OCI-LY7 (cell line): ENCODE results near the gene KLHL34. TPM values are rescaled to one million over a fixed set of nuclear protein-coding genes. Genes with fewer than 3 reads are reported as not detected.

Experiments
- BruUV-seq: library from RNA; stranded (reverse); fragments of 400-500 nt; replicated peaks from 2 replicates; lab custom pipeline; 2021; lab: Mats Ljungman, UMichigan
- CTCF ChIA-PET: fragments of 300-600 bp; sonication (Branson Sonifier 250); formaldehyde crosslinking; loops from one replicate; lab custom pipeline; 2022; ENCODE audit warnings: antibody characterized with exemption; ENCODE audit not compliant: unreplicated experiment; lab: Charles Lee
- POLR2A ChIA-PET: fragments of 300-600 bp; sonication (Branson Sonifier 250); formaldehyde crosslinking; loops from one replicate; lab custom pipeline; 2022; ENCODE audit warnings: antibody characterized with exemption; lab: Charles Lee
- DNase-seq: peaks from one replicate; pipeline ENCODE4 v3.0.0-alpha.2; 2015; ENCODE audit warnings: low spot score
- H2AFZ ChIP-seq: fragments of 200-600 bp; sonication (generic), shearing (Covaris generic); 2 replicates; pipeline ENCODE4 v1.6.1; 2014; ENCODE audit warnings: mild to moderate bottlenecking, antibody characterized with exemption, low read length, moderate library complexity
- H3K27ac ChIP-seq: fragments of 200-600 bp; sonication (generic); 2 replicates; pipeline ENCODE4 v1.5.1; 2014; ENCODE audit warnings: mixed run types, low read depth, mild to moderate bottlenecking, moderate library complexity, low read length, inconsistent platforms; ENCODE audit not compliant: poor library complexity, severe bottlenecking
- H3K36me3 ChIP-seq: fragments of 200-600 bp; sonication (generic); 2 replicates; pipeline ENCODE4 v1.6.1; 2014; ENCODE audit warnings: mild to moderate bottlenecking, antibody characterized with exemption, low read length, moderate library complexity, mixed read lengths; ENCODE audit not compliant: insufficient read depth
- H3K4me1 ChIP-seq: fragments of 200-600 bp; sonication (generic); 2 replicates; pipeline ENCODE4 v1.5.1; 2014; ENCODE audit warnings: mild to moderate bottlenecking, low read length; ENCODE audit not compliant: insufficient read depth, poor library complexity, severe bottlenecking
- H3K4me2 ChIP-seq: fragments of 200-600 bp; sonication (generic); 2 replicates; pipeline ENCODE4 v1.6.1; 2014; ENCODE audit warnings: mild to moderate bottlenecking, low read length
- H3K4me3 ChIP-seq: fragments of 200-600 bp; sonication (generic); 2 replicates; pipeline ENCODE4 v1.5.1; 2014; ENCODE audit warnings: mild to moderate bottlenecking, low read depth, low read length; ENCODE audit not compliant: poor library complexity, severe bottlenecking
- H3K79me2 ChIP-seq: fragments of 200-600 bp; sonication (generic); 2 replicates; pipeline ENCODE4 v1.6.1; 2016; ENCODE audit warnings: low read depth, mild to moderate bottlenecking, low read length, moderate library complexity, mixed read lengths; ENCODE audit not compliant: insufficient read depth
- H3K9me2 ChIP-seq: fragments of 200-600 bp; sonication (generic); 2 replicates; pipeline ENCODE4 v1.6.1; 2016; ENCODE audit warnings: mild to moderate bottlenecking, low read length, mixed read lengths; ENCODE audit not compliant: insufficient read depth
- H3K9me3 ChIP-seq: fragments of 200-600 bp; sonication (generic); 2 replicates; pipeline ENCODE4 v1.6.1; 2014; ENCODE audit warnings: mild to moderate bottlenecking, mixed run types, low read length, mixed read lengths
- H4K20me1 ChIP-seq: fragments of 200-600 bp; sonication (generic); 2 replicates; pipeline ENCODE4 v1.6.1; 2014; ENCODE audit warnings: mild to moderate bottlenecking, antibody characterized with exemption, low read length, moderate library complexity, mixed read lengths; ENCODE audit not compliant: insufficient read depth
- EZH2phosphoT487 ChIP-seq: fragments of 200-600 bp; sonication (generic); IDR thresholded peaks from 2 replicates; pipeline ENCODE4 v1.6.1; 2018; ENCODE audit warnings: low read depth, borderline replicate concordance, mild to moderate bottlenecking, mixed run types, antibody characterized with exemption, low read length, moderate library complexity, mixed read lengths
- intact Hi-C: fragments of 100-400 bp; cut with micrococcal nuclease; formaldehyde crosslinking; loops from one replicate; pipeline ENCODE4 v1.10.0; 2022; ENCODE audit not compliant: unreplicated experiment
- total RNA-seq, 2 experiments: library from RNA; depleted of rRNA in 1 of 2; stranded (reverse); fragments of >200 nt in 1 of 2; shearing (Covaris generic) in 1 of 2; gene quantifications; 2 replicates each; pipeline ENCODE4 v1.2.3, GENCODE V29; 2014 to 2022
- TF ChIP-seq, protein P1 (sequence below): fragments of 200-600 bp; sonication (generic); conservative IDR thresholded peaks from 2 replicates; pipeline ENCODE4 v1.5.1; 2014; ENCODE audit warnings: mild to moderate bottlenecking, antibody characterized with exemption, low read length, moderate library complexity, mixed read lengths

Gene KLHL34
- total RNA-seq, 2 experiments from 2014 or later = not detected

DNA sequence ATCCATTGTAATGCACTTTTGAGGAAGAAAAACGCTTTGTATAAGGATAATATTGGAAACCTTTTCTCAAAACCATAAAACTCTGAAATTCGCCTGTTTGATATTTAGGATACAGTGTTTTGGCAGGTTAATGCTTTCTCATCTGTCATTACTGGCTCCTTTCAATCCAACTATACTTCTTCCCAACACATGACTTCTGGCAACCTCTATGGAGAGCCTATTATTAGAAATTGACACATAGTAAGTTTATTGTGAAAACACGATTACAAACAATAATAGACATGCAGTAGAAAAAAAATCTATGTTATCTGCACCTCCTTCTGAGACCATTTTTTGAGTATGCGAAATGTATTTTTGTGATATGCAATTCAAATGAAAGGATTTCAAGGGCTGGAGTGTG is 4.6 kb upstream of the KLHL34 start:
- POLR2A ChIA-PET = no interaction called here
- CTCF ChIA-PET = no interaction called here
- intact Hi-C loops = no loop called here

DNA sequence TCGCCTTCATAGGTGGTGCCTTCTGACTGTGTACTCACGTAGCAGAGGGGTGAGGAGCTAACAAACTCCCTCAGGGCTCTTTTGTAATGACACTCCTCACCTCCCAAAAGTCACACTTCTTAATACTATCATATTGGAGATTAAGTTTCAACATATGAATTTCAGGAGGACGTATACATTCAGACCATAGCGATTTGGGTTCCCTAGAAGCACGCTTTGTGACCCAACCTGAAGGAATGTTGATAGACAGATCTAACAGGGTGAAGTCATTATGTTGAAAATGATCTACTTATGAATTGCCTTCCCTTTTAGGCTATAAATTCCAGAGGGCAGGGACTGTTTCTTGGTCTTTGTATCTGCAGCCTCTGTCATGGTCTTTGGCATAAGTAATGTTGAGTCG is 3.2 kb upstream of the KLHL34 start:
- no peaks in the 10 kb centered on the region for H3K36me3 ChIP-seq
- no peak overlapping the region for H2AFZ ChIP-seq
- H3K4me3 ChIP-seq = no peak overlapping the region
- DNase-seq = no peak
- H3K27ac ChIP-seq = no peak overlapping the region
- CTCF ChIA-PET = no interaction called here
- H3K79me2 ChIP-seq = no peaks in the 10 kb centered on the region
- H3K9me3 ChIP-seq = no peaks in the 10 kb centered on the region
- H3K9me2 ChIP-seq = no peaks in the 10 kb centered on the region
- no peak for TF ChIP-seq EZH2phosphoT487
- TF ChIP-seq, protein P1, sequence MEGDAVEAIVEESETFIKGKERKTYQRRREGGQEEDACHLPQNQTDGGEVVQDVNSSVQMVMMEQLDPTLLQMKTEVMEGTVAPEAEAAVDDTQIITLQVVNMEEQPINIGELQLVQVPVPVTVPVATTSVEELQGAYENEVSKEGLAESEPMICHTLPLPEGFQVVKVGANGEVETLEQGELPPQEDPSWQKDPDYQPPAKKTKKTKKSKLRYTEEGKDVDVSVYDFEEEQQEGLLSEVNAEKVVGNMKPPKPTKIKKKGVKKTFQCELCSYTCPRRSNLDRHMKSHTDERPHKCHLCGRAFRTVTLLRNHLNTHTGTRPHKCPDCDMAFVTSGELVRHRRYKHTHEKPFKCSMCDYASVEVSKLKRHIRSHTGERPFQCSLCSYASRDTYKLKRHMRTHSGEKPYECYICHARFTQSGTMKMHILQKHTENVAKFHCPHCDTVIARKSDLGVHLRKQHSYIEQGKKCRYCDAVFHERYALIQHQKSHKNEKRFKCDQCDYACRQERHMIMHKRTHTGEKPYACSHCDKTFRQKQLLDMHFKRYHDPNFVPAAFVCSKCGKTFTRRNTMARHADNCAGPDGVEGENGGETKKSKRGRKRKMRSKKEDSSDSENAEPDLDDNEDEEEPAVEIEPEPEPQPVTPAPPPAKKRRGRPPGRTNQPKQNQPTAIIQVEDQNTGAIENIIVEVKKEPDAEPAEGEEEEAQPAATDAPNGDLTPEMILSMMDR = no peak
- no TSS peak for BruUV-seq
- H4K20me1 ChIP-seq = no peaks in the 10 kb centered on the region
- H3K4me2 ChIP-seq = no peak overlapping the region
- intact Hi-C loops = no loop called here
- POLR2A ChIA-PET = no interaction called here
- H3K4me1 ChIP-seq = no peaks in the 10 kb centered on the region

More for the DNA sequence above, 4.6 kb upstream of the KLHL34 start:
- H3K36me3 ChIP-seq = no peaks in the 10 kb centered on the region
- no peak overlapping the region for H3K27ac ChIP-seq
- no peaks in the 10 kb centered on the region for H3K4me1 ChIP-seq
- H3K4me2 ChIP-seq = no peak overlapping the region
- H3K79me2 ChIP-seq = no peaks in the 10 kb centered on the region
- H4K20me1 ChIP-seq = no peaks in the 10 kb centered on the region
- H3K4me3 ChIP-seq = no peak overlapping the region
- H2AFZ ChIP-seq = no peak overlapping the region
- no peaks in the 10 kb centered on the region for H3K9me2 ChIP-seq
- TF ChIP-seq, protein P1 = no peak
- TF ChIP-seq EZH2phosphoT487 = no peak
- H3K9me3 ChIP-seq = no peaks in the 10 kb centered on the region
- no peak for DNase-seq
- no TSS peak for BruUV-seq

DNA sequence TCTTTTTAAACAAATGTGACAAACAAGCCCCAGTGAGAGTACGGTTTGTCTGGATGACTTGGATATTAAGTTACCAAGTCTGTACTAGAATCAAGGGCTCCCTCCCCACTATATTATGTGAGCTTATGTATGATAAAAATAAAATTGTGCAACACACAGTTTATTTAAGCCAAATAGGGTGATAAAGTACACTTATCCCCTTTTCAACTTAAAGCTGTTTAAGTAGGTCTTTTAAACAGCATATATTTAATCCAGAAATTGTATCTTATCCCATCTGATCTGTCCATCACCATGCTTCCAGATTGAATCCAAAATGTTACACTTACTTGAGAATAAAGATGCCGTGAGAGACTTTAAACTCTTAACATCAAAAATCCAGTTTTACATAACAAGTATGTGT is 2.0 kb upstream of the KLHL34 start:
- CTCF ChIA-PET = no interaction called here

More for the DNA sequence above, 2.0 kb upstream of the KLHL34 start:
- Histone ChIP-seq H3K4me1 (no peaks in the 10 kb centered on the region), H3K27ac (no peak overlapping the region), H3K9me3 (no peaks in the 10 kb centered on the region), H3K79me2 (no peaks in the 10 kb centered on the region), H3K4me2 (no peak overlapping the region), H3K36me3 (no peaks in the 10 kb centered on the region), H2AFZ (no peak overlapping the region), H3K9me2 (no peaks in the 10 kb centered on the region), H4K20me1 (no peaks in the 10 kb centered on the region), H3K4me3 (no peak overlapping the region)
- no TSS peak for BruUV-seq
- DNase-seq = no peak
- no peak for TF ChIP-seq EZH2phosphoT487
- TF ChIP-seq, protein P1 = no peak
- POLR2A ChIA-PET = no interaction called here
- intact Hi-C loops = no loop called here
